Left ventricle myocardium superior (tissue), 1 donor: ENCODE data around the gene ROBO1. TPM values are rescaled to one million over a fixed set of nuclear protein-coding genes. Genes with fewer than 3 reads are reported as not detected.

Experiments used
- ATAC-seq: fragments of 200-7000 bp; cut with Tn5 transposase; one replicate; pipeline ENCODE4 v1.9.1; 2020; ENCODE audit warnings: mild to moderate bottlenecking, moderate library complexity
- DNase-seq: peaks from one replicate; pipeline ENCODE4 v3.0.0-alpha.2; 2020
- intact Hi-C: fragments of 100-400 bp; cut with micrococcal nuclease; formaldehyde crosslinking; loops from one replicate; pipeline ENCODE4 v1.11.0; 2022
- total RNA-seq: library from RNA; stranded (reverse); fragmentation: NEBNext Ultra II Directional; extraction: Animal tissue kit (Norgen Biotek cat#: 25700); gene quantifications from one replicate; pipeline ENCODE4 v1.2.1, GENCODE V29; 2021
- donor health status: DM: no; HTN: yes; CAD: no; lungs with severe emphysema.

The ROBO1 gene
- total RNA-seq, 1 donor from 2014 or later: 6.0 TPM

- DNase-seq (no peak), ATAC-seq (no peak)
- intact Hi-C loops: no loop called here
These were observed 700.1 kb downstream of the ROBO1 start for GRCh38 chr3:79067734-79068133.

- no peak for ATAC-seq
- no peak for DNase-seq
- intact Hi-C loops: no loop called here
These were observed 701.3 kb downstream of the ROBO1 start for GRCh38 chr3:79066481-79066880.

DNA sequence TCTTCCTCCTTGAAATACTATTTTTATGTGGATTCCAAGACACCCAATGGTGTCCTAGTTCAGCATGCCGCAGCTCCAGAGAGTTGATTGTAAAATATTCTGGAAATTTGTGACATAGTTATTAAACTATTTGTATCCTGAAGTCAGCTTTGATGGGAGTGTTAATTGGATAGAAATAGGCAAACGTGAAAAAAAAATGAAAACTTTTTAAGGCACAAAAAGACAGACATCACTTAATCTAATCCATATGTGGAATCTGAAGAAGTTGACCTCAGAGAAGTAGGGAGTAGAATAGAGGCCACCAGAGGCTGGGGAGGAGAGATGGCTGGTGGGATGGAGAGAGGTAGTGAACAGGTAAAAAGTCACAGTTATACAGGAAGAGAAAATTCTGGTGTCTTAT is 704.2 kb downstream of the ROBO1 start:
- intact Hi-C loops: no loop called here
- ATAC-seq (no peak), DNase-seq (no peak)

GRCh38 chr3:79057756-79058155 is 710.0 kb downstream of the ROBO1 start:
- intact Hi-C loops: no loop called here
- no peak for DNase-seq
- no peak for ATAC-seq

DNA sequence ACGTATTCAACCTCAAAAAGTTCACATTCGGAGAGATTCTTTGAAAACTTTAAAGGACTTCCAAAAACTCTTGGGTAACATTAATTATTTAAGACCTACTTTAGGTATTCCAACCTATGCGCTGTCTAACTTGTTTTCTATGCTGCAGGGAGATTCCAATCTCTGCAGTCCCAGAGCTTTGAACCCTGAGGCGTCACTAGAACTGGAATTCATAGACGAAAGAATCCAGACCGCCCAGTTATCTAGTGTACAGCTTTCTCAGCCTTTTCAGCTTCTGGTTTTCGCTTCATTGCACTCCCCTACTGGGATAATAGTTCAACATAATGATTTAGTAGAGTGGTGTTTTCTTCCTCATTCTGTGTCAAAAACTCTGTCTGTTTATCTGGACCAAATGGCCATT is 711.3 kb downstream of the ROBO1 start:
- ATAC-seq: no peak
- DNase-seq: no peak
- intact Hi-C loops: no loop called here

GRCh38 chr3:79052054-79052681 is 715.6 kb downstream of the ROBO1 start:
- intact Hi-C loops: no loop called here
- DNase-seq (no peak), ATAC-seq (no peak)

- ATAC-seq (no peak), DNase-seq (no peak)
- intact Hi-C loops: no loop called here
These were observed 720.2 kb downstream of the ROBO1 start for GRCh38 chr3:79047581-79047980.

GRCh38 chr3:79041621-79042020 is 726.2 kb downstream of the ROBO1 start:
- no peak for ATAC-seq
- intact Hi-C loops: no loop called here
- DNase-seq: no peak

- no peak for DNase-seq
- no peak for ATAC-seq
- intact Hi-C loops: no loop called here
These were observed 727.1 kb downstream of the ROBO1 start for GRCh38 chr3:79040701-79041100.

DNA sequence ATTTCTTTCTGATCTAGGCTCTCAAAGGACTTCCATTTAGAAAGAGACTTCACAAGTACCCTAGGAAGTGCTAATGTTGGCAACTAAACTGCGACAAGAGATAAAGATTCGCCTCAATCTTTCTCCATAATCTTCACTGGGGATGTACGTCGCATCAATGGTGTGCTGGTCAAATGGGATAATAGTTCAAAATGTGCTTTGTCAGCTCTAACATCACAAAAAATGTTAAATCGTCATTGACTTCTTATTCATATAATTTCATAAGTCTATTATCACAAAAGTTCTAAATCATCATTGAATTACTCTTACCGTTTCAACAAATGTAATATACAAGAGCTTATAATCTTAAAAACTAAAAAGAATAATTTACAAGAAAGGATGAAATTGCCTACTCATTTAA is 727.7 kb downstream of the ROBO1 start:
- no peak for ATAC-seq
- no peak for DNase-seq
- intact Hi-C loops: no loop called here

GRCh38 chr3:79039192-79039591 is 728.6 kb downstream of the ROBO1 start:
- no peak for ATAC-seq
- intact Hi-C loops: no loop called here
- no peak for DNase-seq

GRCh38 chr3:79038636-79039035 is 729.2 kb downstream of the ROBO1 start:
- DNase-seq: no peak
- no peak for ATAC-seq
- intact Hi-C loops: no loop called here

DNA sequence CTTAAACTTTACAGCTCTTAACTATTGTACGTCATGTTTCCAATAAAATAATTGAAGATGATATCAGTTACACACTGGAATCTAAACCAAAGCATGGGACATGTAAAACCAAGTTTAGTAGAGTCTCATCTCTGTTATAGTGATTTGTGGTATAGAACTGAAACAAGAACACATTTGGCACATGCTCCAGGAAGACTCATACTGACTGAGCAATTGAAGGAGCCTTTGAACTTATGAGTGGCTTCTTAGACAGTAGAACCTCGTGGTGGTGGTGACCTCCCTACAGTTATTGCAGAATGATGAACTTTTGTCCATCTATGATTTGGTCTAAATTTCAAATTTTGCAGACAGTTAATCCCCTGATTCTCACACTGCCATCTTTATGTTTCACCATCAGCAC is 729.7 kb downstream of the ROBO1 start:
- DNase-seq (no peak), ATAC-seq (no peak)
- intact Hi-C loops: no loop called here

DNA sequence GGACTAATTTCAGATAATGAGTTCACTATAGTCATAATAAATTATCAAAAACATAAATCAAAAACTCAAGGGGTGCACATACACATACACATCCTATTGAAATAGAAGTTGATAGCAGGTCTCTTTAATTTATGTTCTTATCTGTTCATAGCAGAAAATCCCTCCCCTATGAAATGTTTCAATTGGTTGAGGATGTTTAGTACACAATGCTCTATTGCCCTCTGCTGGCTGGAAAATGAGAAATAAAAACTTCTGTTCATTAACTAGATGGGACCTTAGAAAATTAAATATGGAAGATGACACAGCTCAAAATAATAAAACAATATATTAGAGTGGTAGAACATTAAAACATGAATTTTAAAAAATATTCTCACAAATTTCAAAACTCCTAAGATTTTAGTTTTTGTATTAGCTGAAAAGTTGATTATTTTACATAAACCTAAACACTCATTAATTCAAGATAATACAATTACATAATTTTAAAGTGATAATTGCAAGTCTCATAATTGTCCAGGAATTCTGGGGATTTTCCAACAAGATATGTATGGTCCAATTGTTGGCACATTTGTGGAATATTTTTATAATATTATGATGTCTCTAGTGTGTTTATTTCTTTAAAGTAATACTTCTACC is 735.0 kb downstream of the ROBO1 start:
- DNase-seq (no peak), ATAC-seq (no peak)
- intact Hi-C loops: loop anchor here (5.0 kb wide), 1 partner anchor 376 kb away; no protein-coding TSS in a partner anchor

GRCh38 chr3:79030157-79030556 is 737.6 kb downstream of the ROBO1 start:
- intact Hi-C loops: loop anchor here (5.0 kb wide), 1 partner anchor 373 kb away; no protein-coding TSS in a partner anchor
- no peak for ATAC-seq
- no peak for DNase-seq

DNA sequence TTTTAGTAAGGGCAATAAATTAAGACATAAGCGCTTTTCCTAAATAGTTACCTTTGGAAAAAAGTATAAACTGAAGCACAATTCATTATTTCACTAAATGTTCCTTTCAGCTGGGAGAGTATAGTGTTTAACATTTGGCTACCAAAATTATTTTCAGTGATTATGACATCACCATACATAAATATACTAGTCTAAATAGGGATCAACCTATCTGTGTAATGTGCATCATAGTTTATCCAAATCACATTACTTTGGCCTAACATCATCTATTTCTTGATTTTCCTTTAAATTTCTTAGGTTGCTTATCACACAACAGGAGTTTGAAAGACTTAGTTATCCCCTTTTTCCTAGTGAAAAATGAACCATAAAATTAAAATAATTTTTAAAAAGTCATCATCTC is 738.9 kb downstream of the ROBO1 start:
- ATAC-seq: no peak
- intact Hi-C loops: no loop called here
- DNase-seq: no peak

DNA sequence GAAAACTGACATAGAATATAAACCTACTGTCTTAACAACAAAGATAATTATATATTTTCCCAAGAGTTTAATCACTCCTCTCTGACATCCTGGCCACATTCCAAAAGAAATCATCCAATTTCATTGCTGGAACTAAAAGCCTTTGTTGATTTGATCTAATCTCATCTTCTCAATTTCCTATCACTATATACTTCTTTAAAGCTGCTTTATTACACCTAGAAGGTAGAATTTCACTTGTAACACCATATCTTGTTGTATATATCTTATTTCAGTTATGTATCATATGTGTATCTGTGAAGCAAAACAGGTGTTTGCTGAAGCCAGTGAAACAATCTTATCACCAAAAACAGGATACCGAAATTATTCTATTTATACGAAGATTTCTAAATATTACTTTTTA is 740.2 kb downstream of the ROBO1 start:
- DNase-seq (no peak), ATAC-seq (no peak)
- intact Hi-C loops: no loop called here

GRCh38 chr3:79019924-79020173 is 747.9 kb downstream of the ROBO1 start:
- ATAC-seq: no peak
- intact Hi-C loops: no loop called here
- no peak for DNase-seq

DNA sequence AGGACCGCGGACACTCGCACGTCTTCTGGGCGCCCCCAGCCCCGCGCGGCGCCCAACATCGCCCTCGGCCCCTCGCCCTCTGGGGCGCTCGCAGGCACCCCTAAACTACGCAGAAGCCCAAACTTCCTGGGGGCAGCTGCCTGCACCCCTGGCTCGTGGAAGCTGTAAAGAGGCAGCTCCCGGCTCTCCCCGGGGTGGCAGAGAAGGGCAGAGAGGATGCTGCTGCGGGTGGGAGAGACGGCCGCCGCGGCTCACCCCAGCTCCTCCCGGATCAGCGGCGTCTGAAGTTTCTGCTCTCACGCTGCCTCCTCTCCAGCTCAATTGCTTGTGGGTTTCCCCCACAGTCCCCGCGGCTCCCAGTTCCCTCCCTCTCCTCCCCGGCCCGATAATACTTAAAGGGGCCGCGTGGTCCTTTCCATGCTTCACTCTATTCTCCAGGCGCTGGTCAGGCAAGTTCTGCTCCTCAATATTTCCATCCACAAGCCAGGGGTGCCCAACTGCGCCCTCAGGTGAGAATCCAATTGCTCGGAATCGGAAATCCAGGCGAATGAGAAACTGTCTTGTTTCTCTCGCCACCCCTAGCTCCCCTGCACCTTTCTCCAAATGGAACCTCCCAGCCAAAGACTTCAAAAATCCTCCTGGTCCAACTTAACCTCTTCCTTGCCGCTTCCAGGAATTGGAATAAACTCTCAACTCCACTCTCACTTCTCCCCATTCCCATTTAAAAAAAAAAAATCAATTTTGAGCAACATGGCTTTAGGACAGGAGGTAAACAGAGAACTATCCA is 748.5 kb downstream of the ROBO1 start:
- ATAC-seq: peak; percentile 94
- peak; percentile 80 for DNase-seq
- intact Hi-C loops: no loop called here

GRCh38 chr3:79018671-79019136 is 749.1 kb downstream of the ROBO1 start:
- ATAC-seq: peak; percentile 82
- intact Hi-C loops: no loop called here

GRCh38 chr3:79018265-79018664 is 749.5 kb downstream of the ROBO1 start:
- intact Hi-C loops: no loop called here

More at GRCh38 chr3:79018671-79019136, 749.1 kb downstream of the ROBO1 start:
- peak; percentile 72 for DNase-seq

More at GRCh38 chr3:79018265-79018664, 749.5 kb downstream of the ROBO1 start:
- ATAC-seq (peak; percentile 5), DNase-seq (no peak)
